Fibroblast of pulmonary artery (primary cell): ENCODE results near the gene PPA2.
"Not testable (repeated sequence)": the region's sequence is repeated elsewhere in the genome, so short reads cannot be mapped to it uniquely, and the experiment has no call there.

Experiments used
- DNase-seq: peaks from one replicate; pipeline ENCODE4 v3.0.0-alpha.2; 2010; ENCODE audit warnings: low read depth
- H3K4me3 ChIP-seq: replicated peaks from 2 replicates; pipeline ENCODE4 v1.5.1; 2011; ENCODE audit warnings: low read depth, mild to moderate bottlenecking, control low read depth, low read length, moderate library complexity
- TF ChIP-seq, protein P1 (sequence below): IDR thresholded peaks from 2 replicates; pipeline ENCODE4 v1.5.1; 2011; ENCODE audit warnings: mild to moderate bottlenecking, control low read depth, low read length, inconsistent platforms; ENCODE audit errors: missing control alignments

PPA2 gene

DNA sequence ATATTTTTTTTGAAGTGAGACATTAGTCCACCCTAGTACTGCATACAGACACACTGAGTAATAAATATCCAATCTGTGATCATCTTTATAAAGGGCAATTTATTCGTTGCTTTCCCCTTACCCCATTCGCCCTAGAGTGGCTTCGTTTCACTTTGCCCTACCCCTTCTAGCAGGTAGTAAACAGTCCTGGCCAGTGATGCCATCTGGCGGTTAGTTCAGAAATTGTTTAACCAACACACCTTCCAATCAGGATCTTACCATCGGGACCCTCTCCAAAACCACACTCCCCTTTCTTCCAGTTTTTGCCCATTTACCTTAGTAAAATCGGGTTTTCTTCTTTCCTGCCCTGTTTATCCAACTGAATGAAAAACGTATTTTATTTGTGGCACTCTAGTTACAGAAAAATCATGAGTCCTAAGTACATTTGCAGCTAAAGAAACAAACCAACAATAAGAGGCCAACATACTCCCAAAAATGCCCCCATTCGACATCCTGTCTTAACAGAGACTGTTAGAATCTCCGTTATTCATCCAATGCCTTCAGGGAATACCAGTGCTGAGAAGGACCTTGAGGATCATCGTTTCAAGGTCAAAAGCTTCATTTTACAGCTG lies 2.2 kb downstream of the PPA2 start:
- peak overlapping the region; percentile 98 for H3K4me3 ChIP-seq
- peak; percentile 86 for DNase-seq

DNA sequence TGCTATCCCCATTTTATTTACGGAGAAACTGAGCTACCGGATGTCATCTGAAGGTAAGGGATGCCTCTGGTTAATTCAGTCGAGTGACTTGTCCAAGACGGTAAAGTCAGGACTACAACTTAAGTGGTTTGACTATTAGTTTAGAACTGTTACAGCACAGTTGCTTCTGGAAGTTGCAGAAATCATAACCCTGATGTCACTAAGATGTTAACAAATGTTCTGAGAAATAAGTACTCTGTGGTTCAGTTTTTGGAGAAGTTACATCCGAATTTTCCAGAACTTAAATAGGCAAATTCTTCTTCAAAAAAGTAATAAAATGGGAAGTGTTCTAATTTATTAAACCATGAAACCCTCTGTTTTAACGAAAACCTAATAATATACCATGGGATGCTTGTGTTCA lies 3.1 kb downstream of the PPA2 start:
- TF ChIP-seq, protein P1, sequence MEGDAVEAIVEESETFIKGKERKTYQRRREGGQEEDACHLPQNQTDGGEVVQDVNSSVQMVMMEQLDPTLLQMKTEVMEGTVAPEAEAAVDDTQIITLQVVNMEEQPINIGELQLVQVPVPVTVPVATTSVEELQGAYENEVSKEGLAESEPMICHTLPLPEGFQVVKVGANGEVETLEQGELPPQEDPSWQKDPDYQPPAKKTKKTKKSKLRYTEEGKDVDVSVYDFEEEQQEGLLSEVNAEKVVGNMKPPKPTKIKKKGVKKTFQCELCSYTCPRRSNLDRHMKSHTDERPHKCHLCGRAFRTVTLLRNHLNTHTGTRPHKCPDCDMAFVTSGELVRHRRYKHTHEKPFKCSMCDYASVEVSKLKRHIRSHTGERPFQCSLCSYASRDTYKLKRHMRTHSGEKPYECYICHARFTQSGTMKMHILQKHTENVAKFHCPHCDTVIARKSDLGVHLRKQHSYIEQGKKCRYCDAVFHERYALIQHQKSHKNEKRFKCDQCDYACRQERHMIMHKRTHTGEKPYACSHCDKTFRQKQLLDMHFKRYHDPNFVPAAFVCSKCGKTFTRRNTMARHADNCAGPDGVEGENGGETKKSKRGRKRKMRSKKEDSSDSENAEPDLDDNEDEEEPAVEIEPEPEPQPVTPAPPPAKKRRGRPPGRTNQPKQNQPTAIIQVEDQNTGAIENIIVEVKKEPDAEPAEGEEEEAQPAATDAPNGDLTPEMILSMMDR: no peak
- no peak for DNase-seq
- no peak overlapping the region for H3K4me3 ChIP-seq

More for the DNA sequence above, 2.2 kb downstream of the PPA2 start:
- TF ChIP-seq, protein P1: peak; percentile 72

DNA sequence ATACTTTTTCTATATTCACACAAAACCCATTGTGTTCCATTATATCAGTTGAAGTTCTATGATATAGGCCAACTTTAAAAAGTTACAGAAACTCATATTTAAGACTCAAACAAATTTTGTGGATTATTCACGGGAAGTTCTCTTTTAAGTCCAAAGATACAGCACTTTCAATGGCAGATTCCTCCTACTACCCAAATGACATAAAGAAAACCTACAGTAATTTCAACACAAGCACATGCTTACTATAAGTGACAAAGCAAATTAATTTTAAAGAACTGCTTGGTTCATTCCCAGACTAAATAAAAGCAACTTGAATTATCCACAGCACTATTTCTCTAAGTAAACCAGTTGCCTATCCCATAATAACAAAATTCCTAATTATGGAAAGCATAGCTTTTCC lies 4.1 kb downstream of the PPA2 start:
- TF ChIP-seq, protein P1: no peak

DNA sequence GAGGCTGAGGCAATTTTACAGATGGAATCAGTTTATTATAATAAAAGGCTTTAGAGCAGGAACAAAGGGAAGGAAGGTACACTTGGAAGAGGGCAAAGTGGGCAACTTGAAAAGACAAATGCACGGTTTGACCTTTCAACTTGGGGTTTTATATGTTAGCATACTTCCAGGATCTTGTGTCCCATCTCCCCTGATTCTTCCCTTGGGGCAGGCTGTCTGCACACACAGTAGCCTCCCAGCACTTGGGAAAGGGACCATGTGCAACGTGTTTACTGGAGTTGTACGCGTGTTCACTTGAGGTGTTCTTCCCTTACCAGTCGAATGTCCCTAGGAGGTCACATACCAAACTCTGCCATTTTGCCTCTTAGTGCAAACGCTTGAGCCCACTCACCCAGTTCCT lies 7.3 kb downstream of the PPA2 start:
- no peak overlapping the region for H3K4me3 ChIP-seq
- no peak for DNase-seq
- TF ChIP-seq, protein P1: no peak

More for the DNA sequence above, 4.1 kb downstream of the PPA2 start:
- no peak overlapping the region for H3K4me3 ChIP-seq
- DNase-seq: no peak

DNA sequence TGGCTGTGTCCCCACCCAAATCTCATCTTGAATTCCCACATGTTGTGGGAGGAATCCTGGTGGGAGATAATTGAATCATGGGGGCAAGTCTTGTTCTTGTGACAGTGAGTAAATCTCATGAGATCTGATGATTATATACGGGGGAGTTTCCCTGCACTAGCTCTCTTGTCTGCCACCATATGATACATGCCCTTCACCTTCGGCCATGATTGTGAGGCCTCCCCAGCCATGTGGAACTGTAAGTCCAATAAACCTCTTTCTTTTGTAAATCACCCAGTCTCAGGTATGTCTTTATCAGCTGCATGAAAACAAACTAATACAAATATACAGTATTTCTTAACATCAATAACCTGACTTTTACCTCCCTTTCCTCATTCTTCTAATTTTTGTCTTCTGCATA lies 9.3 kb downstream of the PPA2 start:
- DNase-seq, H3K4me3 ChIP-seq: not testable (repeated sequence)

DNA sequence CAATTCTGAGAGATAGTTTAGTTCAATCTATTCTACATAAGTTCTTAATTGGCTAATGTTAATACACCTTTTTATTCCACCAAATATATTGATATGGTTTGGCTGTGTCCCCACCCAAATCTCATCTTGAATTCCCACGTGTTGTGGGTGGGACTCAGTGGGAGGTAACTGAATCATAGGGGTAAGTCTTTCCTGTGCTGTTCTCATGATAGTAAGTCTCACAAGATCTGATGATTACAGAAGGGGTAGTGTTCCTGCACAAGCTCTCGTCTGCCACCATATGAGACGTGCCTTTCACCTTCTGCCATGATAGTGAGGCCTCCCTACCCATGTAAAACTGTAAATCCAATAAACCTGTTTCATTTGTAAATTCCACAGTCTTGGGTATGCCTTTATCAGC lies 11.3 kb downstream of the PPA2 start:
- no peak overlapping the region for H3K4me3 ChIP-seq
- DNase-seq: no peak
- TF ChIP-seq, protein P1: no peak

DNA sequence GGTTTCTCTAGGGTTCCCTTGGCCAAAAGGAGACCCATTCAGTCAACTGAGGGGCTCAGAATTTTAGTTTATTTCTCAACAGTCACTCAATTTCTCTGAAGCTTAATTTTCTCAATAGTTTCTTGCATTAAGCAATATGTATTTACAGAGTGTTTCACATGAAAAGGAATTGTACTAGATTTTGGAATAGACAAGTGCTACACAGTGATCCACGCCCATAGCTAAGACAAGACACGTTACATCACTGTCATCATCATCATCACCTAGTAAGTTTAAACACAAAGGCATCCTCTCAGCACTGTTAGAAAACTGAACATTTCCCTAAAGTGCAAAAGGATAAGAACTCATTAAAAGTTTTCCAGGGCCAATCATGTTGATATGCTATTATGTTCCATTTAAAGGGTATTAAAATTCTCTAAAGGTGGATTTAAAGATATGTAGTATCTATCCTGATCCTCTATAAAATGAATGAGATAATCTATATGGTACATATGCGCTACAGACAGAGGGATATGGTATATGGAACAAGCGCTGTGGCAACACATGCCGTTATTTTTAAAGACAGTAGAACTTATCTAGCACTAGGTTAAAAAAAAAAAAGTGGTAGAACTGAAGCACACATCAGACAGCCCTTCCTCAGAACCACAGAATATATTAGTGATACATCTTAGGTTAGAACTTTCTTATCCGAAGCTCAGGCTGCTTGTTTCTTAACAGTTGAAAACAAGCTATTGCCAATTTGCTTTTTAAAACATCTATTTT lies 12.1 kb downstream of the PPA2 start:
- TF ChIP-seq, protein P1: no peak
- no peak overlapping the region for H3K4me3 ChIP-seq
- no peak for DNase-seq
